HG02970 (cell line): ENCODE results near the gene SPATA25.
A peak's percentile ranks its signal among the peaks of the same experiment; 100 is the strongest.
"Not testable (repeated sequence)": the region's sequence is repeated elsewhere in the genome, so short reads cannot be mapped to it uniquely, and the experiment has no call there.

Experiments used
- ATAC-seq: cut with Tn5 transposase; IDR thresholded peaks from one replicate; pipeline ENCODE4 v1.9.1; 2021; ENCODE audit warnings: mild to moderate bottlenecking, moderate library complexity, moderate number of reproducible peaks; ENCODE audit not compliant: unreplicated experiment, low FRiP score

The SPATA25 gene

DNA sequence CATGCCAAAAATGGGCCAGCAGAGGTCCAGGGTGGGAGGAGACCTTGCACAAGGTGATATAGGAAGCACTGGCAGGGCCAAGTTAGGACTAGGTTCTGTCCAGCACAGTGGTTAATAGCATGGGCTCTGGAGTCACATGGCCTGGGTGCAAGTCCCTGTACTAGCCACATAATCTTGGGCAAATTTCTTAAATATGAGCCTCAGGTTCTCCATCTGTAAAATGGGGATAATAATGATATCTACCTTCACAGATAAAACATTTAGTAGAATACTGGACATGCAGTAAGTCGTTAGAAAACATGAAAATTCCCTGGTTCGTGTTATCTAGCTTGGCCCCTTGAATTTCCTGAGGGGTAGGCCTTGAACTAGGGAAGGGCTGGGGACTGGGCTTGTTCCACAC, 9.9 kb upstream of the SPATA25 start:
- no peak for ATAC-seq

DNA sequence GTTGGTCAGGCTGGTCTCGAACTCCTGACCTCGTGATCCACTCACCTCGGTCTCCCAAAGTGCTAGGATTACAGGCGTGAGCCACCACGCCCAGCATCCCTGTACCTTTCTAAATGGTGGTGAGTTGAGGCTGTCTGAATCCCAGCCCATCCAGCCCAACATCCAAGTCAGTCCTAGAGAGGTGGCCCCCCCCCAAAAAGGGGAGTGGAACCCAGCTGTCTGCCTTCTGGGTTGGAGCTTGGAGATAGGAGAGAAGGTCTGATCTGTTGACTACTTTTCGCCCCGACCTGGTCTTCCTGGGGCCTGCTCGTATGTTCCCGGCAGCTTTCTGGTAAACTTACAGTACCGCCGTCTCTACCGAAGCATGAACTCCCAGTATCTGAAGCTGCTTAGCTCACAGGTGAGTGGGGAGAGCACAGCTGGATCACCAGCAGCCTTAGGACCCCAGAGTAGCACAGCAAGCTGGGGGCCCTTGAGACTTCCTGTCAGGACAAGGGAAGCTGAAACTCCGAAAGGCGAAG, 9.3 kb upstream of the SPATA25 start:
- no peak for ATAC-seq

DNA sequence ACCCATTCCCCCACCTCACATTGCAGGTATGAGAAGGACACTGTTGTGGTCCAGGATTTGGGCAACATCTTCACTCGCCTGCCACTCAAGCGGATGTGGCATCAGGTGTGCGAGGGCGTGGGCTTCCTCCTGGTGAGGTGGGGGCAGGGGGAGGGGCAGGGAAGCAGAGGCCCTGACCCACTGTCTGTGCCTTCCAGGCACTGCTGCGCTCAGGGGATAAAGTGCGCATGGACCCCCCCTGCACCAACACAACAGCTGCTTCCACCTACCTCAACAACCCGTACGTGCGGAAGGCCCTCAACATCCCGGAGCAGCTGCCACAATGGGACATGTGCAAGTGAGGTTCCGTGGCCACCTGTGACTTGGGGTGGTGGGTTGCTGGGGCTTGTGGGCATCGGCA, 7.4 kb upstream of the SPATA25 start:
- no peak for ATAC-seq

DNA sequence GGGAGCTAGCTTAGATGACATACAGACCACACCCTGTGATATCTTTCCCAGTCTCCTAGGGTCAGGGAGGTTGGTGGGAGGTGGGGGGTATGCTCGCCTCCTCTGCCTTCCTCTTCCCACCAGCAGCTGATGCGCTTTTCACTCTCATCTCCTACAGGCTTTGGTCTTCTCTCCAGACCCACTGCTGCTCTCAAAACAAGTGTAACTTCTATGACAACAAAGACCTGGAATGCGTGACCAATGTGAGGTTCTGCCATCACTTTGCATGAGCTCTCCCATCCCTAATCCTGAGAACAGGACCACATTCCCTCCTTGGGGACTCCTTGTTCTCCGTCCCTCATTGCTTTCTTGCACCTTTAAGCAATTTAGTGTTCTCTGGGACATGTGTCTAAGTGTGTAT, 6.4 kb upstream of the SPATA25 start:
- ATAC-seq = no peak

DNA sequence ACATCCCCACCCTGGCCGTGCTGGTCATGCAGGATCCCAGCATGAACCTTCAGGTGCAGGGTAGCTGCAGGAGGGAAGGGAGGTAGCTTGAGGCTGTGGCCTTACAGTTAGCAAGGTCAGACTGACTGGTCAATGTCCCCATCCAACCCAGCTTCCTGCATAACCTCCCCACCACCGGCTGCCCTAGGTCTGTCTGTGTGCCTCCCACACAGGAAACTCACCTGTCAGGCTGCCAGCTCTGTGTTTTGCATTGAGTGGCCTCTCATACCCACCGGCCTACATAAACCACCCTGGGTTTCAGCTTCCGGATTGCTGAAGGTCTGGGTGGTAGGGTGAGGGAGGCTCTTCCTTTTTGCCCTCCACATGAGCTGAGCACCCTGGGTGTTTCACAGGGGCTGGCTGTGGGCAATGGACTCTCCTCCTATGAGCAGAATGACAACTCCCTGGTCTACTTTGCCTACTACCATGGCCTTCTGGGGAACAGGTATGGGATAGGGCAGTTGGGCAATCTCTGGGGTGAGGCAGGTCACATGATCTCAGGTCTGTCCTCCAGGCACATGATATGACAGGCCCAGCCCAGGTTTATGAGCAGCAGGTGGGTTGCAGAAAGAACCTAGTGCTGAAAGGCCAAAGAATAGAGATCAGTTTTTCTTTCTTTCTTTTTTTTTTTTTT, 5.5 kb upstream of the SPATA25 start:
- no peak for ATAC-seq

DNA sequence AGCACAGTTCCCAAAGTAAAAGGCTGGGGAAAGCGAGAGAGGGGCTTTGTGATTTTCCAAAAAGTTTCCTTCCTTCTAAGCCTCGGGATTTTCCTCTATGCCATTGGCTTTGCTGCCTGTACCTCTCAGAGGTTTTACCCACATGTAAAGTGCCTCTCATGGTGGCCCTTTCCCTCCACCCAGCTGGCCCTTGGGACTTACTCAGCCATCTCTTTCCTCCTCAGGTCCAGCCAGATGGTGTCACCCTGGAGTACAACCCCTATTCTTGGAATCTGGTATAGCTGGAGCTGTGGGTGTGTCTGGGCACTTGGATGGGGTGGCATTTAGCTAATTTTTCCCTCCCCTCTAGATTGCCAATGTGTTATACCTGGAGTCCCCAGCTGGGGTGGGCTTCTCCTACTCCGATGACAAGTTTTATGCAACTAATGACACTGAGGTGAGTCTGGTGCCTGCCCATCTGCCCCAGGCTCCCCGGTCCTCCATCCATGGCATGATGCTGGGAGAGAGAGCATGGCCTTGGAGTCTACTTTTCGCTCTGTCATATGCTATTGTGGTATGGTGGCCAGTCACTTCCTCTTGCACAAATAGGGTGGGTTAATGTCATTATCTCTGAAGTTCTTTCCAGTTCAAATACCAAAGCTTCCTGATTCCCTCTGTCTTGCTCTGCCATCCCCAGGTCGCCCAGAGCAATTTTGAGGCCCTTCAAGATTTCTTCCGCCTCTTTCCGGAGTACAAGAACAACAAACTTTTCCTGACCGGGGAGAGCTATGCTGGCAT, 4.8 kb upstream of the SPATA25 start:
- no peak for ATAC-seq

DNA sequence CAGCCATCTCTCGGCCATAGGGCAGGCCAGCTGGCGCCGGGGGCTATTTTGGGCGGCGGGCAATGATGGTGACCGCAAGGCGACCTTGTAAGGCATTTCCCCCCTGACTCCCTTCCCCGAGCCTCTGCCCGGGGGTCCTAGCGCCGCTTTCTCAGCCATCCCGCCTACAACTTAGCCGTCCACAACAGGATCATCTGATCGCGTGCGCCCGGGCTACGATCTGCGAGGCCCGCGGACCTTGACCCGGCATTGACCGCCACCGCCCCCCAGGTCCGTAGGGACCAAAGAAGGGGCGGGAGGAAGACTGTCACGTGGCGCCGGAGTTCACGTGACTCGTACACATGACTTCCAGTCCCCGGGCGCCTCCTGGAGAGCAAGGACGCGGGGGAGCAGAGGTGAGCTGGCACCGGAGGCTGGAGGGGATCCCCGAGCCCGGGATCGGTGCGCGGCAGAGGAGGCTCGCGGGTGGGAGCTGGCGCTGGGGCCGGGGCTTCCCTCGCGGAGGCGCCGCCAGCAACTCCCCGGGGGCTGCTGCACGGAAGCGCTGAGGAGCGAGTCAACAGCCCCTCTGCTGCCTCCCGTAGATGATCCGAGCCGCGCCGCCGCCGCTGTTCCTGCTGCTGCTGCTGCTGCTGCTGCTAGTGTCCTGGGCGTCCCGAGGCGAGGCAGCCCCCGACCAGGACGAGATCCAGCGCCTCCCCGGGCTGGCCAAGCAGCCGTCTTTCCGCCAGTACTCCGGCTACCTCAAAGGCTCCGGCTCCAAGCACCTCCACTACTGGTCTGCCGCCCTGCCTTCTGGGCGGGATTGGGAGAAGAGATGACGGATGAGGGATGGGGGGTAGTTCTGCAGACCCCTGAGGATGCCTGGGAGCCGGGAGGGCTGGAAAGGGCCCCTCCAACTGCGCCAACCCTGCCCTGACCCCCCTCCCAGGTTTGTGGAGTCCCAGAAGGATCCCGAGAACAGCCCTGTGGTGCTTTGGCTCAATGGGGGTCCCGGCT, 3.9 kb upstream of the SPATA25 start, which contains the start of the genes CTSA and NEURL2:
CTSA (plus strand) TSS at position 351 of the 999 bp plus-strand sequence; CDS start at position 585, 234 bp downstream.
NEURL2 (minus strand) TSS at position 224 of the 999 bp plus-strand sequence; CDS start at position 7, 217 bp downstream.
- ATAC-seq = peak; percentile 64

DNA sequence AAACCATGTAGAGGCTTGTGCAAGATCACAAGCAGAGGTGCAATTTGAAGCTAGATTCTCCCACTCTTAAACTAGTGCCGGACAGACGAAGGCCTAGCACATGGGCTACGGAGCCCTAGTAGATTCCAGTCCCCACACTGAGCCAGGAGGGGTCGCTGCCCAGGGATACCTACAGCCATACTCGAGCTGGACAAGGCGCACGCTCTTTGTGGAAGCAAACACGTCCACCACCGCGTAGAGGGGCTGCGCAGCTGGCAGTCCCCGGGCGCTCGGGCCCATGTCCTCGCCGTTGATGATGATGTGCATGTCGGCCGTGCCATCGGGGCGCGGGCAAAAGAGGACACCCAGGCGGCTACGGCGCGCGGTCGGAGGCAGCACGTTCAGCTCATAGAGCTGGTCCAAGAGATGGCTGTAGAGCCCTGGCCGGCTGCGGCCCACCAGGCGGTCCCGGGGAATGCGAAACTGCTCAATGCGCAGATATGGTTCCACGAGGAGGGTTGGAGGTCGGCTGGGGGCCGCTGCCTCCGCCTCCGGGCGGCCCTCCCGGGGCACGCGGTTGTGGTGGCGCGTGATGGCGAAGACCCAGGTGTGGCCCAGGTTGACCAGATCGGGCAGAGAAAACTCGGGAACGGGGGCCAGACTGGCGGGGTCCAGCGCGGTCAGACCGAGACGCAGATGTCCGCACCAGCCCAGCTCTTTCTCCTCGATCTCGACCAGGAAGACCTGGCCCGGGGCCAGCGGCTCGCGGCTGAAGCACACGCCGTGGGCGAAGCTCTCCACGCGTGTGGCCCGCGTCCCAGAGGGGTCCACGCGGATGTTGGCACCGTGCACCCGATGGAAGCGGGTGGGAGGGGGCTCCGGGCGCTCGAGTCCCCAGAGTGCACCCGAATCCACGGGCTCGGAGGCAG, 2.9 kb upstream of the SPATA25 start:
- peak; percentile 24 for ATAC-seq

DNA sequence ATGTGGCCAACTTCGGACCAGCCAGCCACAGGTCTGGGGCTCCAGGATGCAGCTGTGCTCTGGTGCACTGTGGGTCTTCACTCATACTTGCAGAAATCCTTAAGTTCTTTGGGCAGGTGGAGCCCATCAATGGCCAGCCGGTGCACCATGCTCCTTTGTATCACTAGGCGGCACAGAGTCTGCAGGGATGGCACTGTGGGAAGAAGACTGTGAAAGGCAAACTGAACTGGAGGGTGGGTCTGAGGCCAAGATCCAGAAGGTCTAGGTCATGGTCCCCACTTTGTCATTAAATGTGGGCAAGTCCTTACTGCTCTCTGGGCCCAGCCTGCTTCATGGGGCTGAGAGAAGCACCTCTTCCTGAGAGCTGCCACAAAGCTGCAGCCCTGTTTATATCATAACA, 1.3 kb upstream of the SPATA25 start:
- ATAC-seq = no peak

DNA sequence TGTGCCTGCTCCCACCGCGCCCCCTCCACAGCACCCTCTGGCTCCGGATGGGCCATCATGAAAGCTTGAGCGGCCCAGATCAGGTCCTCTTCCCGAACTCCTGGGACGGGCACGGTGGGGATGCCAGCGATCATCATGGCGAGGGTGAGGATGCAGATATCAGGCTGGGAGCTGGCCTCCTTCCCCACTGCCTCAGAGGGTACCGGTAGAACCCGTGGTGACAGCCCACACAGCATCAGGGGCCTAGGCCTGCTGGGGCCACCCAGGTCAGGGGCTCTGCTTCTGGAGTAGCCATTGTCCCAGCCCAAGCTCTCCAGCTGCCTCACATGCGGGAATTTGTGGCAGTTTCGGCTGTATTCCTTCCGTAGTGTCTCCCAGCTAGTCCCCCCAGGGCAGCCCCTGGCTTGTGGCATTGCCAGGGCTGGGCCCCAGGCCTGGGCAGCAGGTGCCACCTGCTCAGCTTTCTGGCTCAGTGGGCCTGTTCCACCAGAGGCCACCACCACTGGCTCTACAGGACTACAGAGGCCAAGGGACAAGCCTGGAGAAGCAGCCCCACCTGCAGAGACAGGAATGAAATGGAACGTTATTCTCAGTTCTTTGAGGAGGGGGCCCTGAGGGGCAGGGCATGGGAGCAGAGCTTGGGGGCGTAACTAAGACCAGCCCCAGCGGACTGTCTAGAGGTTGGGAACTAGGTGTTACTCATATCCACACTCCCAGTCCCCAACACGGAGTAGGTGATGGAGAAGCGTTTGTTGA, 654 bp downstream of the SPATA25 start:
- no peak for ATAC-seq

DNA sequence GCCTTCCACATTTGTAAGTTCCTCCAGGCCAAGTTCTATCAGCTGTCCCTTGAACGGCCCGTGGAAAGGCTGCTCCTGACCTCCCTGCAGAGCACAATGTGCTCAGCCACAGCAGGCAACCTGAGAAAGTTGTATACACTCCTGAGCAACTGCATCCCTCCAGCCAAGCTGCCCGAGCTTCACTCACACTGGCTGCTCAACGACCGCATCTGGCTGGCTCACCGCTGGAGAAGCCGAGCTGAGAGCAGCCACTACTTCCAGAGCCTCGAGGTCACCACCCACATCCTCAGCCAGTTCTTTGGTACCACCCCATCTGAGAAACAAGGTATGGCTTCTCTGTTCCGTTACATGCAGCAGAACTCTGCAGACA, 4.3 kb downstream of the SPATA25 start:
- no peak for ATAC-seq

DNA sequence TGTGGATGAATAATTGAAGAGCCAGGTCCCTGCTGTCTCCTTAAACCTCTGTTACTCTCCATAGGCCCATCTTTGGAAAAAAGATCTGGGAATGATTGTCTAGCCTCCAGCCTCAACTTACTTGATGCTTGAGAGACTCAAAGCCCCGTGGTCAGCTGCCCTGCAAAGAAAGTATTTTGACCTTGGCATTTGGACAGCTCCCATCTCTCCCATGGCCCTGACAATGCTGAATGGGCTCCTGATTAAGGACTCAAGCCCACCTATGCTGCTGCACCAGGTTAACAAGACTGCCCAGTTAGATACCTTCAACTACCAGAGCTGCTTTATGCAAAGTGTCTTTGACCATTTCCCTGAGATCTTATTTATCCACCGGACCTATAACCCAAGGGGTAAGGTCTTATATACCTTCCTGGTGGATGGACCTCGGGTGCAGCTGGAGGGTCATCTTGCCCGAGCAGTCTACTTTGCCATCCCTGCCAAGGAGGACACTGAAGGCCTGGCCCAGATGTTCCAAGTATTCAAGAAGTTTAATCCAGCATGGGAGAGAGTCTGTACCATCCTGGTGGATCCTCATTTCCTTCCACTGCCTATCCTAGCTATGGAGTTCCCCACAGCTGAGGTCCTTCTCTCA, 4.8 kb downstream of the SPATA25 start:
- ATAC-seq = no peak

DNA sequence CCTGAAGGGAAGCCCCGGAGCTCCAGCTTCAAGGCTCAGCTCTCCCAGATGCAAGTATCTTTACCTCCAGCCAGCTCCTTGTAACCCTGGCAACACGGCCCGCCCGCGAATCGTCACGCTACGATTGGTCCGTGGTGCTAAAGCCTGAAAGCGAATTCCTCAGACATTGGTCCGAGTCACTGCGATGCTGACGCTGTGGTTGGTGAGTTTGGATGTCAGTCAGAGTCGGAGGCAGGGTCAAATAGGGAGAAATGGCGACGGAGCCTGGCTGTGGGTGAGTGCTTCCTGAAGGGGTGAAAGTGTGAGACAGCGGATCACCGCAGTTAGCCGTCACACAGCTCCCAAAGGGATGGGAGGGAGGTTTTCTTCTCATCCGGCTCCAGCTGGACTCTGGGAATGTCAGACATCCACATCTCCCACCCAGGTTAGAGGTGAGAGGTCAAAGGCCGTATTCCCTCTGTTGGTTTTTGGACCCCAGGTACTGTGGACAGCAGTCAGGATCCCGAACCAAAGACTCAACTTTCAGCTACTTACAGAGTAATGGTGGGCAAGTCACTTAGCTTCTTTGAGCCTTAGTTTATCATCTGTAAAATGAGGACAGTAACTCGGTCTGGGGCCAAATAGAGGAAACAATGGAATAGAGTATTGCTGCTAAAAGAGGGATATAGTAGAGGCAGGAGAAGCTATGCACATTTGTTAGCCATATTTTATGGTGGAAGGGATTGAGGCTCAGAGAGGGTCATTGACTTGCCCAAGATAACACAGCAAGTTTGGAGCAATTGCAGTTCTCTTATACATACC, 6.2 kb downstream of the SPATA25 start, which contains the start of gene ZSWIM1:
ZSWIM1 (plus strand) TSS at position 240 of the 801 bp plus-strand sequence. CDS start 1,366 bp downstream, outside the sequence.
- ATAC-seq = peak; percentile 92

DNA sequence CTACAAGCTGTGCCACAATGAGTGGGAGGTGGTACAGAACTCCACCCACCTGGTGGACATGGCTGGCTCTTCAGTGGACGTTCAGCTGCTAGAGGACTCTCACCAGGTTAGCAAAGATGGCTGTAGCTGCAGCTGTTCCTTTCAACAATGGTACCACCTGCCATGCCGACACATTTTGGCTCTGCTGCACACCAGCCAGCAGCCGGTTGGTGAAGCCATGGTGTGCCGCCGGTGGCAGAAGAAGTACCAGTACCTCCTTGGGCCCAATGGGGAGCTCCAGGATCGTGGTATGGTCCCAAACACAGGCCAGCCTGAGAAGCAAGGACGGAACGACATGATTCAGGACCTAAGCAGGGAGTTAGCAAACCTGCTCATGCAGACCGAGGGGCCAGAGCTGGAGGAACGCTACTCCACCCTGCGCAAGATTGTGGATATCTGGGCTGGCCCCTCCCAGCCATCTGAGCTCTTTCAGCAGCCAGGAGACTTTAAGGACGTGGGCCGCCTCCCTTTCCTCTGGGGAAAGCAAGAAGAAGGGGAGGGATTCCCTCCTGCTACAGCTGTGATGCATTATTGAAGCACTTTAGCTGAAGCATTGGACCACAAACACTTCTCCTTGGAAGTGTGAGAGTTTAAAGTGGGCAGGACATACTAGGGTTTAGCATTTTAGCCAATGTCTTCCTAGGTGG, 9.2 kb downstream of the SPATA25 start:
- no peak for ATAC-seq

DNA sequence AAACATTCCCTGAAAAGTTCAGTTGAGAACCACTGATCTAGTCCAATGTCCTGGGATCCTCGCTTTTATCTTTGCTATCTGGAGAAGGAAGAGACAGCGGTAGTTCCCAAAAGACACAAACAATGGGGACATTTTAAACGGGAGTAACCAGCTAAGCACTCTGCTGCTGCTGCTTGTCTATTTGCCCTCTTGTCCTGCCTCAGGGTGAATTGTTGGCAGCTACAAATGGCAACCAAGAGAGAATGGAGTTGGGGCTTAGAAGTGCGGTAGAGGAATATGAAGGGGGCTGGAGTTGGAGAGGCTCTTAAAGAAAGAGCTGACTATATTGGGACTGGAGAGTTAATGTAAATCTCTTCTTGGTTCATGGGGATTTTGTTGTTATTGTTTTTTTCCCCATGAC, 12.8 kb downstream of the SPATA25 start:
- ATAC-seq = no peak

DNA sequence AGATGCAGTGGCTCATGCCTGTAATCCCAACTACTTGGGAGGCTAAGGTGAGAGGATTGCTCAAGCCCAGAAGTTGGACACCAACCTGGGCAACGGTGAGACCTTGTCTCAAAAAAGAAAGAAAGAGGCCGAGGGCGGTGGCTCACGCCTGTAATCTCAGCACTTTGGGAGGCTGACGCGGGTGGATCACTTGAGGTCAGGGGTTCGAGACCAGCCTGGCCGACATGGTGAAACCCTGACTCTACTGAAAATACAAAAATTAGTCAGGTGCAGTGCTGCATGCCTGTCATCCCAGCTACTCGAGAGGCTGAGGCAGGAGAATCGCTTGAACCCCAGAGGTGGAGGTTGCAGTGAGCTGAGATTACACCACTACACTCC, 13.3 kb downstream of the SPATA25 start:
- not testable (repeated sequence) for ATAC-seq
